K562 (cell line): Measurements from ENCODE around the gene SCARF1. TPM values are rescaled to one million over a fixed set of nuclear protein-coding genes. Genes with fewer than 3 reads are reported as not detected.

ENCODE experiments used
- MAFF ChIP-seq: IDR thresholded peaks from 2 replicates; pipeline ENCODE4 v1.6.1; 2012; ENCODE audit warnings: low read length, improper control_type of control experiment
- NR2C1 ChIP-seq, 2 experiments: fragments of 450-650 bp; IDR thresholded peaks; 2 replicates each; pipeline ENCODE4 v1.6.1; 2017; ENCODE audit warnings: mild to moderate bottlenecking in 2 of 2, antibody characterized with exemption in 1 of 2, inconsistent platforms in 1 of 2, missing compliant biosample characterization in 1 of 2, missing genetic modification characterization in 1 of 2
- NR4A1 ChIP-seq, 2 experiments: fragments of 250-450 bp in 1 of 2; fragments of 450-650 bp in 1 of 2; sonication (Bioruptor Pico) in 1 of 2; IDR thresholded peaks; 2 replicates each; pipeline versions ENCODE4 v1.4.0 to v1.6.1; 2016 to 2020; ENCODE audit warnings: mild to moderate bottlenecking in 2 of 2, missing compliant biosample characterization in 1 of 2, missing genetic modification characterization in 1 of 2, moderate library complexity in 1 of 2
- RBM14 ChIP-seq: fragments of 200-400 bp; formaldehyde crosslinking; IDR thresholded peaks from 2 replicates; pipeline ENCODE4 v1.6.1; 2018; ENCODE audit warnings: low read depth, mild to moderate bottlenecking, low read length, moderate library complexity, borderline replicate concordance; ENCODE audit not compliant: insufficient read depth
- SMC3 ChIP-seq: conservative IDR thresholded peaks from 2 replicates; pipeline ENCODE4 v1.6.1; 2011; ENCODE audit warnings: low read depth, low read length, improper control_type of control experiment; ENCODE audit not compliant: insufficient read depth
- STAT5B ChIP-seq: fragments of 250-450 bp; sonication (Bioruptor Pico); IDR thresholded peaks from 2 replicates; pipeline ENCODE4 v1.8.0; 2021; ENCODE audit warnings: mild to moderate bottlenecking, inconsistent platforms
- XRCC3 ChIP-seq: fragments of 450-650 bp; IDR thresholded peaks from 2 replicates; pipeline ENCODE4 v1.6.1; 2017; ENCODE audit warnings: mild to moderate bottlenecking, moderate library complexity
- ZNF174 ChIP-seq: fragments of 250-450 bp; sonication (Bioruptor Pico); IDR thresholded peaks from 2 replicates; pipeline ENCODE4 v1.4.0; 2020; ENCODE audit warnings: mild to moderate bottlenecking
- ZNF253 ChIP-seq: fragments of 250-450 bp; sonication (Bioruptor Pico); conservative IDR thresholded peaks from 2 replicates; pipeline ENCODE4 v1.6.1; 2021; ENCODE audit warnings: mild to moderate bottlenecking
- ZNF436 ChIP-seq: fragments of 250-450, 450-650 bp; sonication (Bioruptor Pico); formaldehyde crosslinking; IDR thresholded peaks from 2 replicates; pipeline ENCODE4 v1.7.0; 2020; ENCODE audit warnings: mild to moderate bottlenecking
- polyA plus RNA-seq, 8 experiments: library from polyadenylated mRNA; depleted of rRNA in 4 of 8; stranded (reverse) in 5 of 8; unstranded in 3 of 8; fragments of >200 nt; fragmentation: Nextera tagmentation in 2 of 8; fragmentation: Illumina TruSeq in 1 of 8; extraction: Ambion mirVana in 2 of 8; extraction: Trizol in 1 of 8; gene quantifications; 2 replicates each; pipeline versions ENCODE4 v1.2.1 to v1.2.3, GENCODE V29; 2011 to 2014; ENCODE audit warnings: inconsistent platforms in 1 of 8, missing spikeins in 1 of 8
- total RNA-seq, 7 experiments: library from RNA; depleted of rRNA in 6 of 7; stranded (reverse); fragments of >200 nt in 6 of 7; fragmentation: Illumina TruSeq in 2 of 7; extraction: Trizol in 2 of 7; gene quantifications; 2 replicates each; pipeline versions ENCODE4 v1.2.1 to v1.2.3, GENCODE V29; 2011 to 2021; ENCODE audit warnings: low replicate concordance in 1 of 7
- TF ChIP-seq, protein P1 (sequence below): fragments of 250-450 bp; sonication (Bioruptor Pico); IDR thresholded peaks from 2 replicates; pipeline ENCODE4 v1.9.0; 2021; ENCODE audit warnings: mild to moderate bottlenecking, inconsistent platforms
- TF ChIP-seq, protein P2 (sequence below): conservative IDR thresholded peaks from 2 replicates; pipeline ENCODE4 v1.6.1; 2011; ENCODE audit warnings: low read depth, mild to moderate bottlenecking, low read length; ENCODE audit not compliant: control insufficient read depth

Gene SCARF1
- total and polyA plus RNA-seq, 9 of the 15 experiments (the other 6 are each of a cell fraction or from before 2014, with no cell fraction given): 0.04 to 2.1 (median 0.63) TPM

DNA sequence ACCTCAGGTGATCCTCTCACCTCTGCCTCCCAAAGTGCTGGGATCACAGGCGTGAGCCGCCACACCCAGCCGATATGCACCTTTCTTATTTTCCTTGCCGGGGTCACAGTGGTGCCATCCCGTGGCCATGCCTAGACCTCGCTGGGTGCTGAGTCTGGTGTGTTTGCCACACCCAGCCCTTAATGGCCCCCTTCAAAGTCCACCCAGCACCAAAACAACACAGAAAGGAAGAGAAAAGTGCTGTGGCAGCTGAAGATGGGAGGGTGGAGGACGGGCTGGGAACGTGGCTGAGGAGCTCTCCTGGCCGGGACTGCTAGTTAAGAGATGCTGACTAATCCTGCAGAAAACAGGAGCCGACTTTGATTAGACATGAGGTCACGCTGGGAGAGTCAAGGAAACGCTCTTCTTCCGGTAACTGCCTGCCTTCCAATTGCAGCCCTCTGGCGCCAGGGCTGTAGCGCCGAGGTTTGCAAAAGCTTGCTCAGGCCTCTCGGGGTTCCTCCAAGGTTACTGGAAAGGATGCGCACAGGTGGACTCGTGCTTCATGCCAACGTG lies 27.8 kb downstream of the SCARF1 start (continued):
- TF ChIP-seq MAFF (peak; percentile 42; the same call in 1 of the 2 replicates), SMC3 (0 out of 2 replicates have a peak, but pooled peaks have one; percentile 3), STAT5B (no peak), ZNF253 (CRISPR knock-in tag) (no peak), NR2C1 (IDR thresholded peaks at IDR 0.05) (no peak), NR2C1 (tag; IDR thresholded peaks at IDR 0.05) (no peak), NR4A1 (CRISPR knock-in tag; IDR thresholded peaks at IDR 0.05) (no peak), NR4A1 (tag; IDR thresholded peaks at IDR 0.05) (no peak), ZNF436 (CRISPR knock-in tag) (no peak), ZNF174 (CRISPR knock-in tag) (no peak), RBM14 (no peak), XRCC3 (no peak)
- TF ChIP-seq, protein P1, sequence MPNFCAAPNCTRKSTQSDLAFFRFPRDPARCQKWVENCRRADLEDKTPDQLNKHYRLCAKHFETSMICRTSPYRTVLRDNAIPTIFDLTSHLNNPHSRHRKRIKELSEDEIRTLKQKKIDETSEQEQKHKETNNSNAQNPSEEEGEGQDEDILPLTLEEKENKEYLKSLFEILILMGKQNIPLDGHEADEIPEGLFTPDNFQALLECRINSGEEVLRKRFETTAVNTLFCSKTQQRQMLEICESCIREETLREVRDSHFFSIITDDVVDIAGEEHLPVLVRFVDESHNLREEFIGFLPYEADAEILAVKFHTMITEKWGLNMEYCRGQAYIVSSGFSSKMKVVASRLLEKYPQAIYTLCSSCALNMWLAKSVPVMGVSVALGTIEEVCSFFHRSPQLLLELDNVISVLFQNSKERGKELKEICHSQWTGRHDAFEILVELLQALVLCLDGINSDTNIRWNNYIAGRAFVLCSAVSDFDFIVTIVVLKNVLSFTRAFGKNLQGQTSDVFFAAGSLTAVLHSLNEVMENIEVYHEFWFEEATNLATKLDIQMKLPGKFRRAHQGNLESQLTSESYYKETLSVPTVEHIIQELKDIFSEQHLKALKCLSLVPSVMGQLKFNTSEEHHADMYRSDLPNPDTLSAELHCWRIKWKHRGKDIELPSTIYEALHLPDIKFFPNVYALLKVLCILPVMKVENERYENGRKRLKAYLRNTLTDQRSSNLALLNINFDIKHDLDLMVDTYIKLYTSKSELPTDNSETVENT (CRISPR knock-in tag): no peak
- TF ChIP-seq, protein P2, sequence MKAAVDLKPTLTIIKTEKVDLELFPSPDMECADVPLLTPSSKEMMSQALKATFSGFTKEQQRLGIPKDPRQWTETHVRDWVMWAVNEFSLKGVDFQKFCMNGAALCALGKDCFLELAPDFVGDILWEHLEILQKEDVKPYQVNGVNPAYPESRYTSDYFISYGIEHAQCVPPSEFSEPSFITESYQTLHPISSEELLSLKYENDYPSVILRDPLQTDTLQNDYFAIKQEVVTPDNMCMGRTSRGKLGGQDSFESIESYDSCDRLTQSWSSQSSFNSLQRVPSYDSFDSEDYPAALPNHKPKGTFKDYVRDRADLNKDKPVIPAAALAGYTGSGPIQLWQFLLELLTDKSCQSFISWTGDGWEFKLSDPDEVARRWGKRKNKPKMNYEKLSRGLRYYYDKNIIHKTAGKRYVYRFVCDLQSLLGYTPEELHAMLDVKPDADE: 0 out of 2 replicates have a peak, but pooled peaks have one; percentile 23
- TF ChIP-seq, all 486 proteins: peak for 59
